Thoracic aorta (tissue), 2 donors: Measurements from ENCODE around the gene CFAP68. TPM values are rescaled to one million over a fixed set of nuclear protein-coding genes. Genes with fewer than 3 reads are reported as not detected.
"Not testable (repeated sequence)": the region's sequence is repeated elsewhere in the genome, so short reads cannot be mapped to it uniquely, and the experiment has no call there.

Experiments used
- ATAC-seq: fragments of 150-250 bp; one replicate; pipeline ENCODE4 v1.8.0; 2017; ENCODE audit warnings: low read depth; ENCODE audit not compliant: insufficient number of reproducible peaks, low FRiP score
- DNase-seq: peaks from one replicate; pipeline ENCODE4 v3.0.0-alpha.2; 2020; ENCODE audit warnings: low spot score
- H3K27ac ChIP-seq, 2 donors: fragments of 200-600 bp; sonication (generic); 1 replicate in 1 of 2; 2 replicates in 1 of 2; pipeline ENCODE4 v1.5.1; 2016; ENCODE audit warnings: mild to moderate bottlenecking in 2 of 2, moderate library complexity in 2 of 2
- H3K27me3 ChIP-seq: fragments of 200-600 bp; sonication (generic); replicated peaks from 2 replicates; pipeline ENCODE4 v1.6.0; 2016; ENCODE audit warnings: mild to moderate bottlenecking; ENCODE audit not compliant: insufficient read depth
- H3K36me3 ChIP-seq: fragments of 200-600 bp; sonication (generic); one replicate; pipeline ENCODE4 v1.5.1; 2016
- H3K4me1 ChIP-seq, 2 donors: fragments of 200-600 bp; sonication (generic); 1 replicate in 1 of 2; 2 replicates in 1 of 2; pipeline versions ENCODE4 v1.5.1 to v1.6.0; 2016; ENCODE audit warnings: low read depth in 2 of 2, mild to moderate bottlenecking in 1 of 2; ENCODE audit not compliant: control insufficient read depth in 1 of 2
- H3K4me3 ChIP-seq: fragments of 200-600 bp; sonication (generic); 2 replicates; pipeline ENCODE4 v1.5.1; 2016; ENCODE audit warnings: mild to moderate bottlenecking
- H3K9me3 ChIP-seq: fragments of 200-600 bp; sonication (generic); 2 replicates; pipeline ENCODE4 v1.5.1; 2016
- total RNA-seq, 2 donors: library from RNA; depleted of rRNA; stranded (reverse); fragments of >200 nt; gene quantifications; one replicate each; pipeline versions ENCODE4 v1.1.0 to v1.2.3, GENCODE V29; 2016
- TF ChIP-seq, protein P1 (sequence below): fragments of 200-600 bp; sonication (generic); IDR thresholded peaks from one replicate; pipeline ENCODE4 v1.5.1; 2019; ENCODE audit warnings: antibody characterized with exemption

The CFAP68 gene
- total RNA-seq, 2 donors from 2014 or later, result 1.9 to 9.7 TPM

DNA sequence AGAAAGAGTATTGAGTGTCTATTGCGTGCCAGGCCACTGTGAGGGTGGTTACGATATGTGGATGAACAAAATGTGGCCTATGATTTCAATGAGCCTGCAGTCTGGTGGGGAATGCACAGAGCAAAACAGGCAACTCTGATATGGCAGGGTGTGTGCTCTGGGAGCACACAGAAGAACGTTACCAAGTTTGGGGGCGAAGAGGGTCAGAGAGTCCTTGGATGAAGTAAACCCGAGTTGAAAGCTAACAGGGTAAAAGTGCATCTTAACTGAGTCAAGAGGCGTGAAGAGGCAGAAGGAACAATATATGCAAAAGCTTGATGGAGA is 258 bp downstream of the CFAP68 start:
- H3K4me3 ChIP-seq, result peak overlapping the region; percentile 74
- H3K4me1 ChIP-seq, result peaks cover 4 to 19% of the 10 kb centered on the region in 2 donors
- DNase-seq (no peak), ATAC-seq (no peak)
- H3K9me3 ChIP-seq, result no peaks in the 10 kb centered on the region
- TF ChIP-seq, protein P1, sequence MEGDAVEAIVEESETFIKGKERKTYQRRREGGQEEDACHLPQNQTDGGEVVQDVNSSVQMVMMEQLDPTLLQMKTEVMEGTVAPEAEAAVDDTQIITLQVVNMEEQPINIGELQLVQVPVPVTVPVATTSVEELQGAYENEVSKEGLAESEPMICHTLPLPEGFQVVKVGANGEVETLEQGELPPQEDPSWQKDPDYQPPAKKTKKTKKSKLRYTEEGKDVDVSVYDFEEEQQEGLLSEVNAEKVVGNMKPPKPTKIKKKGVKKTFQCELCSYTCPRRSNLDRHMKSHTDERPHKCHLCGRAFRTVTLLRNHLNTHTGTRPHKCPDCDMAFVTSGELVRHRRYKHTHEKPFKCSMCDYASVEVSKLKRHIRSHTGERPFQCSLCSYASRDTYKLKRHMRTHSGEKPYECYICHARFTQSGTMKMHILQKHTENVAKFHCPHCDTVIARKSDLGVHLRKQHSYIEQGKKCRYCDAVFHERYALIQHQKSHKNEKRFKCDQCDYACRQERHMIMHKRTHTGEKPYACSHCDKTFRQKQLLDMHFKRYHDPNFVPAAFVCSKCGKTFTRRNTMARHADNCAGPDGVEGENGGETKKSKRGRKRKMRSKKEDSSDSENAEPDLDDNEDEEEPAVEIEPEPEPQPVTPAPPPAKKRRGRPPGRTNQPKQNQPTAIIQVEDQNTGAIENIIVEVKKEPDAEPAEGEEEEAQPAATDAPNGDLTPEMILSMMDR, result no peak
- no peaks in the 10 kb centered on the region for H3K36me3 ChIP-seq
- H3K27ac ChIP-seq, result peak overlapping the region; percentile 94 to 96
- H3K27me3 ChIP-seq, result no peaks in the 10 kb centered on the region

DNA sequence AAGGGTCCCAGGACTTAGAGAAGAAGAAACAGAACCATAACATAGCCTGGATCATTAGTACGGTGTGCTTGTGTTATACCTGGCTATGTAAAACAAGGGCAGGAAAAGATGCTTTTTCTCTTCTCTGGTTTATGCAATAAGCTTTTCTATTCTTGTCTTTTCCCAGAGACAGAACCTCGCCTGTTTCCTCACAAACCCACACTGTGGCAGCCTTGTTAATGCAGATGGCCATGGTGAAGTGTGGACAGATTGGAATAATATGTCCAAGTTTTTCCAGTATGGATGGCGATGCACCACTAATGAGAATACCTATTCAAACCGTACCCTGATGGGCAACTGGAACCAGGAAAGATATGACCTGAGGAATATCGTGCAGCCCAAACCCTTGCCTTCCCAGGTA is 2.9 kb downstream of the CFAP68 start:
- Histone ChIP-seq H3K27ac (no peak overlapping the region), H3K9me3 (no peaks in the 10 kb centered on the region), H3K4me3 (no peak overlapping the region), H3K27me3 (no peaks in the 10 kb centered on the region), H3K4me1 (peaks cover 4 to 19% of the 10 kb centered on the region in 2 donors), H3K36me3 (no peaks in the 10 kb centered on the region)
- TF ChIP-seq, protein P1, result no peak
- ATAC-seq, result no peak
- DNase-seq, result no peak

DNA sequence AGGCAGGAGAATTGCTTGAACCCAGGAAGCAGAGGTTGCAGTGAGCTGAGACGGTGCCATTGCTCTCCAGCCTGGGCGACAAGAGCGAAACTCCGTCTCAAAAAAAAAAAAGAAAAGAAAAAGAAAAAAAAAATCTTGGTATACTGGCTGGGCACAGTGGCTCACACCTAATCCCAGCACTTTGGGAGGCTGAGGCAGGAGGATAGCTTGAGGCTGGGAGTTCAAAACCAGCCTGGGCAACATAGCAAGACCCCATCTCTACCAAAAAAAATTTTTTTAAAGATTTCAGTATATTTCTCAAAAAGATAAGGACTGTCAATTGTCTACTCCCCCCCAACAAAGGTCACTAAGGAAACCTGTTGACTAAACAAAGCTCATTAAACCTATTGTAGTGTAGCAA is 5.7 kb downstream of the CFAP68 start:
- not testable (repeated sequence) for H3K9me3 ChIP-seq, H3K4me3 ChIP-seq, H3K27me3 ChIP-seq, H3K4me1 ChIP-seq, H3K27ac ChIP-seq, H3K36me3 ChIP-seq, ATAC-seq, DNase-seq

- H3K27ac ChIP-seq, result no peak overlapping the region
- H3K36me3 ChIP-seq, result no peaks in the 10 kb centered on the region
- H3K4me3 ChIP-seq, result no peak overlapping the region
- ATAC-seq (no peak), DNase-seq (no peak)
- TF ChIP-seq, protein P1, result no peak
- no peaks in the 10 kb centered on the region for H3K4me1 ChIP-seq
- no peaks in the 10 kb centered on the region for H3K27me3 ChIP-seq
- H3K9me3 ChIP-seq, result no peaks in the 10 kb centered on the region
These were observed 6.7 kb downstream of the CFAP68 start for GRCh38 chr11:111886032-111886431.

DNA sequence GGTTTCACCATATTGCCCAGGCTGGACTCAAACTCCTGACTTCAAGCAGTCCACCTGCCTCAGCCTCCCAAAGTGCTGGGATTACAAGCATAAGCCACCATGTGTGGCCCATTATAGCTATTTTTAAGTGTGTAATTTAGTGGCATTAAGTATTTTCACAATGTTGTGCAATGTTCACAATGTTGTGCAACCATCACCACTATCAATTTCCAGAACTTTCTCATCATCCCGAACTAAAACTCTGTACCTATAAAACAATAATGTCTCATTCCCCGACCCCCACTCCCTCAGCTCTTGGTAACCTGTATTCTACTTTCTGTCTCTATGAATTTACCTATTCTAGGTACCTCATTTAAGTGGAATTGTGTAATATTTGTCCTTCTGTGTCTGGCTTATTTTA is 7.5 kb downstream of the CFAP68 start:
- TF ChIP-seq, protein P1, result no peak
- no peak for ATAC-seq

GRCh38 chr11:111905411-111905810 is 26.1 kb downstream of the CFAP68 start:
- TF ChIP-seq, protein P1, result no peak
- Histone ChIP-seq H3K4me3 (no peak overlapping the region), H3K4me1 (peaks cover 0 to 15% of the 10 kb centered on the region in 2 donors), H3K9me3 (no peaks in the 10 kb centered on the region), H3K27ac (no peak overlapping the region), H3K27me3 (no peaks in the 10 kb centered on the region), H3K36me3 (no peaks in the 10 kb centered on the region)
- DNase-seq, result no peak
- no peak for ATAC-seq

More for the DNA sequence above, 7.5 kb downstream of the CFAP68 start:
- no peaks in the 10 kb centered on the region for H3K27me3 ChIP-seq
- DNase-seq, result no peak
- no peaks in the 10 kb centered on the region for H3K9me3 ChIP-seq
- no peak overlapping the region for H3K4me3 ChIP-seq
- H3K4me1 ChIP-seq, result no peaks in the 10 kb centered on the region
- no peak overlapping the region for H3K27ac ChIP-seq
- H3K36me3 ChIP-seq, result no peaks in the 10 kb centered on the region
